Endometrial microvascular endothelial cells (primary cell): ENCODE data around the gene TRPC4AP. TPM values are rescaled to one million over a fixed set of nuclear protein-coding genes. Genes with fewer than 3 reads are reported as not detected.

ENCODE experiments used
- in situ Hi-C: cut with HindIII; loops from 2 replicates; pipeline ENCODE4 v1.10.0; 2017; ENCODE audit warnings: low sequenced_read_pairs, low pct_unique_long_range_greater_than_20kb; ENCODE audit errors: inconsistent ontology term
- total RNA-seq: library from RNA; depleted of rRNA; stranded (reverse); fragments of >200 nt; gene quantifications from one replicate; pipeline ENCODE4 v1.2.3, GENCODE V29; 2015; ENCODE audit errors: inconsistent ontology term

The TRPC4AP gene
- total RNA-seq, 1 donor from 2014 or later: 92.9 TPM

GRCh38 chr20:34983089-34983820 lies 109.4 kb downstream of the TRPC4AP start:
- in situ Hi-C loops: no loop called here

GRCh38 chr20:34982270-34983088 lies 110.1 kb downstream of the TRPC4AP start:
- in situ Hi-C loops: no loop called here

GRCh38 chr20:34980543-34981233 lies 111.9 kb downstream of the TRPC4AP start:
- in situ Hi-C loops: no loop called here

GRCh38 chr20:34979366-34980153 lies 113.0 kb downstream of the TRPC4AP start:
- in situ Hi-C loops: no loop called here

- in situ Hi-C loops: no loop called here
These were observed 114.4 kb downstream of the TRPC4AP start for GRCh38 chr20:34978092-34978744.

- in situ Hi-C loops: no loop called here
These were observed 115.1 kb downstream of the TRPC4AP start for GRCh38 chr20:34977365-34978091.

- in situ Hi-C loops: no loop called here
These were observed 116.3 kb downstream of the TRPC4AP start for GRCh38 chr20:34976286-34976685.

GRCh38 chr20:34974246-34974645 lies 118.4 kb downstream of the TRPC4AP start:
- in situ Hi-C loops: no loop called here

GRCh38 chr20:34971561-34972235 lies 120.9 kb downstream of the TRPC4AP start:
- in situ Hi-C loops: no loop called here

- in situ Hi-C loops: no loop called here
These were observed 121.6 kb downstream of the TRPC4AP start for GRCh38 chr20:34970846-34971560.

- in situ Hi-C loops: no loop called here
These were observed 122.3 kb downstream of the TRPC4AP start for GRCh38 chr20:34970193-34970840.

- in situ Hi-C loops: no loop called here
These were observed 124.4 kb downstream of the TRPC4AP start for GRCh38 chr20:34968042-34968775.

- in situ Hi-C loops: no loop called here
These were observed 125.2 kb downstream of the TRPC4AP start for GRCh38 chr20:34967421-34967820.

GRCh38 chr20:34965051-34965450 lies 127.6 kb downstream of the TRPC4AP start:
- in situ Hi-C loops: no loop called here

- in situ Hi-C loops: no loop called here
These were observed 128.1 kb downstream of the TRPC4AP start for GRCh38 chr20:34964486-34964885.
